ENCODE data around the gene ZSWIM7.

Gene ZSWIM7

GRCh38 chr17:15929941-15930340, 69.6 kb downstream of the ZSWIM7 start:
- DNase-seq (ENCODE audit: low spot score), result no peak

GRCh38 chr17:15928286-15928785, 71.2 kb downstream of the ZSWIM7 start:
- no peak for DNase-seq (ENCODE audit: low spot score)

Data from COLO829 (cell line).